Loucy (cell line): ENCODE data around the gene RPS19.

Experiments used
- H2AFZ ChIP-seq: fragments of 200-600 bp; sonication (generic); 2 replicates; pipeline ENCODE4 v1.6.0; 2016; ENCODE audit warnings: antibody characterized with exemption, mild to moderate bottlenecking, low read length, moderate library complexity
- H3F3A ChIP-seq: fragments of 200-600 bp; 2 replicates; pipeline ENCODE4 v1.6.0; 2016; ENCODE audit warnings: antibody characterized with exemption, low read depth, mild to moderate bottlenecking
- H3K27me3 ChIP-seq: fragments of 200-600 bp; sonication (generic); 2 replicates; pipeline ENCODE4 v1.6.1; 2014; ENCODE audit warnings: low read length, mild to moderate bottlenecking; ENCODE audit not compliant: insufficient read depth, poor library complexity, severe bottlenecking
- H3K36me3 ChIP-seq: fragments of 200-600 bp; sonication (generic); 2 replicates; pipeline ENCODE4 v1.6.1; 2016; ENCODE audit warnings: low read length; ENCODE audit not compliant: insufficient read depth
- H3K4me1 ChIP-seq: fragments of 200-600 bp; sonication (generic); 2 replicates; pipeline ENCODE4 v1.5.1; 2014; ENCODE audit warnings: low read length, mild to moderate bottlenecking; ENCODE audit not compliant: insufficient read depth, poor library complexity, severe bottlenecking
- H3K4me2 ChIP-seq: fragments of 200-600 bp; sonication (generic); 2 replicates; pipeline ENCODE4 v1.6.0; 2014; ENCODE audit warnings: antibody characterized with exemption, low read length, low read depth, mild to moderate bottlenecking; ENCODE audit not compliant: poor library complexity, severe bottlenecking
- H3K4me3 ChIP-seq: fragments of 200-600 bp; sonication (generic); 2 replicates; pipeline ENCODE4 v1.5.1; 2014; ENCODE audit warnings: low read length, mild to moderate bottlenecking, mixed read lengths; ENCODE audit not compliant: poor library complexity, severe bottlenecking
- H3K79me2 ChIP-seq: fragments of 200-600 bp; sonication (generic); 2 replicates; pipeline ENCODE4 v1.6.1; 2014; ENCODE audit warnings: low read length; ENCODE audit not compliant: insufficient read depth
- H3K9ac ChIP-seq: fragments of 200-600 bp; sonication (generic); 2 replicates; pipeline ENCODE4 v1.6.0; 2014; ENCODE audit warnings: mild to moderate bottlenecking, low read depth, low read length, moderate library complexity; ENCODE audit not compliant: poor library complexity, severe bottlenecking
- H3K9me2 ChIP-seq: fragments of 200-600 bp; sonication (generic); replicated peaks from 2 replicates; pipeline ENCODE4 v1.6.1; 2016; ENCODE audit warnings: low read depth, low read length, mixed read lengths
- H3K9me3 ChIP-seq: fragments of 200-600 bp; sonication (generic); 2 replicates; pipeline ENCODE4 v1.6.1; 2014; ENCODE audit warnings: mild to moderate bottlenecking, antibody characterized with exemption, low read length, low read depth; ENCODE audit not compliant: insufficient read depth
- H4K20me1 ChIP-seq: fragments of 200-600 bp; sonication (generic); 2 replicates; pipeline ENCODE4 v1.6.0; 2014; ENCODE audit warnings: antibody characterized with exemption, low read length, mild to moderate bottlenecking; ENCODE audit not compliant: insufficient read depth, poor library complexity, severe bottlenecking
- EZH2phosphoT487 ChIP-seq: fragments of 200-600 bp; IDR thresholded peaks from 2 replicates; pipeline ENCODE4 v1.6.1; 2018; ENCODE audit warnings: antibody characterized with exemption, mild to moderate bottlenecking, moderate library complexity, borderline replicate concordance
- TF ChIP-seq, protein P1 (sequence below): fragments of 200-600 bp; sonication (generic); conservative IDR thresholded peaks from 2 replicates; pipeline ENCODE4 v1.5.1; 2014; ENCODE audit warnings: mild to moderate bottlenecking, antibody characterized with exemption, low read length

RPS19 gene

GRCh38 chr19:41894350-41894749 is 34.3 kb downstream of the RPS19 start:
- peaks cover 12% of the 10 kb centered on the region for H3K4me1 ChIP-seq
- peaks cover 38% of the 10 kb centered on the region; the same call in 1 of the 2 replicates for H3K36me3 ChIP-seq
- H3K4me2 ChIP-seq, result no peak overlapping the region

DNA sequence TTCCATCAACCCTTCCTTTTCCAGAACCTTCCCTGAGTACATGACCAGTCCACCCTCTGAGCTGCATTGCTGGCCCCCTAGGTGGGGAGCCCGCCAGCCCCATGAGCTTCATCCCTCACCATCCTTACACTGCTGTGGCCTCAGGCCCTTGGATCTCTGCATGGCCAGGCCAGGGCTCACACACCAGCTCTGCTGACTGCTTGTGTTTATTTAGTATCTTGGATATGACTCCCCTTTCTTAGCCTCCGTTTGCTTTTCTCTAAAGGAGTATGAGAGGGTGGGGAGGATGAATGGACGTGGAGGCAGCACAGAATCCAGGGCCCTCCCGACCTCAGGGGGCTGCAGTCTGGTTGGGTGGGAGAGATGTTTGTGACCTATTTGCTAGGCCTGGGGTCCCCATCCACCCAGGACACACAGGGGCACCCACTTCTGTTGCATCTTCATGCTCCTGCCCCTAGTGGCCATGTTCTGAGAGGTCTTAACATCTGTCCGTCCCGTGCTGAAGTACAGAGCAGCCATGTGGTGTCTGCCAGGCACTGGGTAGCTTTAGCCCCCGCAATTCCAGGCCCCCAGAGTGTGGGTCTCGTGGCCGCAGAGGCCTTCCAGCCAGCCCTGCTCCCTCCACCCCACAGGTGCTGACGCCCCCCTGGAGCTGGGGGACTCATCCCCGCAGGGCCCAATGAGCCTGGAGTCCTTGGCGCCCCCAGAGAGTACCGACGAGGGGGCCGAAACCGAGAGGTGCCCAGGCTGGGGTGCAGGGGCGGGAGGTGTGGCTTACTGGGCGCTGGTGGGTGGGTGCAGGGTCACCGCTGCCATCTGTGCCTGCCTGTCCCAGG is 35.9 kb downstream of the RPS19 start:
- H4K20me1 ChIP-seq, result peaks cover 4% of the 10 kb centered on the region

More at GRCh38 chr19:41894350-41894749, 34.3 kb downstream of the RPS19 start:
- Histone ChIP-seq H3K9me2 (no peaks in the 10 kb centered on the region), H3K9me3 (no peaks in the 10 kb centered on the region), H3K79me2 (peaks cover 13% of the 10 kb centered on the region), H2AFZ (no peak overlapping the region), H4K20me1 (peaks cover 4% of the 10 kb centered on the region), H3F3A (no peaks in the 10 kb centered on the region), H3K4me3 (no peak overlapping the region), H3K9ac (no peak overlapping the region), H3K27me3 (no peaks in the 10 kb centered on the region)
- TF ChIP-seq, protein P1, sequence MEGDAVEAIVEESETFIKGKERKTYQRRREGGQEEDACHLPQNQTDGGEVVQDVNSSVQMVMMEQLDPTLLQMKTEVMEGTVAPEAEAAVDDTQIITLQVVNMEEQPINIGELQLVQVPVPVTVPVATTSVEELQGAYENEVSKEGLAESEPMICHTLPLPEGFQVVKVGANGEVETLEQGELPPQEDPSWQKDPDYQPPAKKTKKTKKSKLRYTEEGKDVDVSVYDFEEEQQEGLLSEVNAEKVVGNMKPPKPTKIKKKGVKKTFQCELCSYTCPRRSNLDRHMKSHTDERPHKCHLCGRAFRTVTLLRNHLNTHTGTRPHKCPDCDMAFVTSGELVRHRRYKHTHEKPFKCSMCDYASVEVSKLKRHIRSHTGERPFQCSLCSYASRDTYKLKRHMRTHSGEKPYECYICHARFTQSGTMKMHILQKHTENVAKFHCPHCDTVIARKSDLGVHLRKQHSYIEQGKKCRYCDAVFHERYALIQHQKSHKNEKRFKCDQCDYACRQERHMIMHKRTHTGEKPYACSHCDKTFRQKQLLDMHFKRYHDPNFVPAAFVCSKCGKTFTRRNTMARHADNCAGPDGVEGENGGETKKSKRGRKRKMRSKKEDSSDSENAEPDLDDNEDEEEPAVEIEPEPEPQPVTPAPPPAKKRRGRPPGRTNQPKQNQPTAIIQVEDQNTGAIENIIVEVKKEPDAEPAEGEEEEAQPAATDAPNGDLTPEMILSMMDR, result no peak
- no peak for TF ChIP-seq EZH2phosphoT487

DNA sequence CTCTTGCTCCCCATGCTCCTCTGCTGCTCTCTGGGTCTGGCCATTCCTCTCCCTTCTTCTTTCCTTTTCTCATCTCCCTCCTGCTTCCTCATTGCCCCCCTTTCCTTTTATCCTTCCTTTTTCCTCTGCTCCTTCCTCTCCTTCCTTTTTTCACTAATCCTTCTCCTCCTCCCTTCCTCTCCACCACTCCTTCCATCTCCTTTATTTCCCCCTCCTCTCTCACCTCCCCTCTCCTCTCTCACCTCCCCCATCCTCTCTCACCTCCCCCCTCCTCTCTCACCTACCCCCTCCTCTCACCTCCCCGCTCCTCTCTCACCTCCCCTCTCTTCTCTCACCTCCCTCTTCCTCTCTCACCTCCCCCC is 36.5 kb downstream of the RPS19 start:
- Histone ChIP-seq H2AFZ (no peak overlapping the region), H3F3A (no peaks in the 10 kb centered on the region), H3K36me3 (peaks cover 43% of the 10 kb centered on the region; the same call in 1 of the 2 replicates), H3K79me2 (peaks cover 3% of the 10 kb centered on the region; the same call in 1 of the 2 replicates), H3K9me3 (no peaks in the 10 kb centered on the region), H3K4me1 (peaks cover 6% of the 10 kb centered on the region), H4K20me1 (peaks cover 4% of the 10 kb centered on the region), H3K4me3 (no peak overlapping the region), H3K9ac (no peak overlapping the region), H3K9me2 (no peaks in the 10 kb centered on the region), H3K4me2 (no peak overlapping the region), H3K27me3 (no peaks in the 10 kb centered on the region)
- TF ChIP-seq, protein P1, result no peak
- TF ChIP-seq EZH2phosphoT487, result no peak

More for the DNA sequence above, 35.9 kb downstream of the RPS19 start:
- Histone ChIP-seq H3K4me3 (no peak overlapping the region), H3K27me3 (no peaks in the 10 kb centered on the region), H3K9ac (no peak overlapping the region), H3K9me3 (no peaks in the 10 kb centered on the region), H3K4me2 (no peak overlapping the region), H3K9me2 (no peaks in the 10 kb centered on the region), H3F3A (no peaks in the 10 kb centered on the region), H2AFZ (no peak overlapping the region), H3K4me1 (peaks cover 7% of the 10 kb centered on the region), H3K36me3 (peaks cover 41% of the 10 kb centered on the region; the same call in 1 of the 2 replicates), H3K79me2 (peaks cover 3% of the 10 kb centered on the region; the same call in 1 of the 2 replicates)
- TF ChIP-seq, protein P1, result peak; percentile 49
- no peak for TF ChIP-seq EZH2phosphoT487
